CD4-positive, alpha-beta T cell treated with Interleukin-17A for 1 hour (primary cell): ENCODE measurements around the gene PGAP2.

Experiments used
- DNase-seq: peaks from one replicate; pipeline ENCODE4 v3.0.0-alpha.2; 2020

PGAP2 gene

GRCh38 chr11:3857628-3858027, 49.3 kb downstream of the PGAP2 start:
- no peak for DNase-seq

GRCh38 chr11:3859373-3859881, 51.1 kb downstream of the PGAP2 start:
- peak; percentile 43 for DNase-seq

GRCh38 chr11:3860375-3860774, 52.0 kb downstream of the PGAP2 start:
- DNase-seq = no peak

- DNase-seq = peak; percentile 55
Measured at GRCh38 chr11:3860898-3861393, 52.6 kb downstream of the PGAP2 start.

- DNase-seq = no peak
Measured at GRCh38 chr11:3861683-3862082, 53.3 kb downstream of the PGAP2 start.

- DNase-seq = no peak
Measured at GRCh38 chr11:3865388-3866193, 57.2 kb downstream of the PGAP2 start.

- peak; percentile 32 for DNase-seq
Measured at GRCh38 chr11:3866206-3866605, 57.8 kb downstream of the PGAP2 start.

- no peak for DNase-seq
Measured at GRCh38 chr11:3866836-3867208, 58.5 kb downstream of the PGAP2 start.

GRCh38 chr11:3867209-3868091, 59.1 kb downstream of the PGAP2 start:
- no peak for DNase-seq

GRCh38 chr11:3873712-3874349, 65.5 kb downstream of the PGAP2 start:
- no peak for DNase-seq
